CD8-positive, alpha-beta memory T cell (primary cell): ENCODE measurements around the gene VTI1A. TPM values are rescaled to one million over a fixed set of nuclear protein-coding genes. Genes with fewer than 3 reads are reported as not detected.

Experiments
- CTCF ChIA-PET: fragments of 350-600 bp; sonication (Branson Sonifier 250); formaldehyde crosslinking; loops from one replicate; lab custom pipeline; 2021; ENCODE audit warnings: antibody characterized with exemption; lab: Charles Lee
- POLR2A ChIA-PET: fragments of 350-600 bp; sonication (Branson Sonifier 250); formaldehyde crosslinking; loops from one replicate; lab custom pipeline; 2021; ENCODE audit warnings: antibody characterized with exemption; lab: Charles Lee
- DNase-seq, 5 donors: peaks; one replicate each; pipeline versions ENCODE4 v3.0.0 to v3.0.0-alpha.2; 2020 to 2022; ENCODE audit warnings: mixed read lengths in 1 of 5
- H3K27ac ChIP-seq: one replicate; pipeline ENCODE4 v1.7.0; 2013; ENCODE audit warnings: low read depth, mild to moderate bottlenecking, low read length, moderate library complexity
- H3K27me3 ChIP-seq: 2 replicates; pipeline ENCODE4 v1.7.0; 2013; ENCODE audit warnings: low read length, mild to moderate bottlenecking; ENCODE audit not compliant: insufficient read depth, poor library complexity, severe bottlenecking
- H3K36me3 ChIP-seq: 2 replicates; pipeline ENCODE4 v1.7.0; 2013; ENCODE audit warnings: mild to moderate bottlenecking, low read length, moderate library complexity; ENCODE audit not compliant: insufficient read depth
- H3K4me1 ChIP-seq: 2 replicates; pipeline ENCODE4 v1.7.0; 2013; ENCODE audit warnings: mild to moderate bottlenecking, low read length, moderate library complexity; ENCODE audit not compliant: insufficient read depth
- H3K4me3 ChIP-seq: 2 replicates; pipeline ENCODE4 v1.7.0; 2013; ENCODE audit warnings: mild to moderate bottlenecking, low read length
- H3K9me3 ChIP-seq: 2 replicates; pipeline ENCODE4 v1.7.0; 2013; ENCODE audit warnings: mild to moderate bottlenecking, low read length
- H3K27ac Mint-ChIP-seq, 8 donors: one replicate each; pipeline ENCODE4 v1.8.0; 2020 to 2021; ENCODE audit warnings: mixed read lengths in 8 of 8, mild to moderate bottlenecking in 6 of 8, inconsistent platforms in 3 of 8, moderate library complexity in 3 of 8
- H3K27me3 Mint-ChIP-seq, 2 donors: one replicate each; pipeline ENCODE4 v1.8.0; 2020 to 2021; ENCODE audit warnings: mixed read lengths in 2 of 2, mild to moderate bottlenecking in 1 of 2, moderate library complexity in 1 of 2
- H3K36me3 Mint-ChIP-seq, 3 donors: one replicate each; pipeline ENCODE4 v1.8.0; 2020 to 2021; ENCODE audit warnings: mixed read lengths in 3 of 3, inconsistent platforms in 1 of 3, mild to moderate bottlenecking in 1 of 3
- H3K4me1 Mint-ChIP-seq, 3 donors: one replicate each; pipeline ENCODE4 v1.8.0; 2020 to 2021; ENCODE audit warnings: mixed read lengths in 3 of 3, inconsistent platforms in 1 of 3, mild to moderate bottlenecking in 1 of 3
- H3K4me3 Mint-ChIP-seq, 7 donors: one replicate each; pipeline ENCODE4 v1.8.0; 2020 to 2021; ENCODE audit warnings: mixed read lengths in 7 of 7, mild to moderate bottlenecking in 6 of 7, moderate library complexity in 4 of 7, inconsistent platforms in 2 of 7
- H3K9me3 Mint-ChIP-seq, 5 donors: one replicate each; pipeline ENCODE4 v1.8.0; 2020 to 2022; ENCODE audit warnings: mixed read lengths in 5 of 5, mild to moderate bottlenecking in 3 of 5, moderate library complexity in 2 of 5, inconsistent platforms in 1 of 5
- polyA plus RNA-seq: library from polyadenylated mRNA; unstranded; fragments of 300-500 nt; fragmentation: Illumina TruSeq; gene quantifications from one replicate; pipeline ENCODE4 v1.2.3, GENCODE V29; 2021
- total RNA-seq, 2 experiments: library from RNA; stranded (reverse); gene quantifications; one replicate each; pipeline ENCODE4 v1.2.3, GENCODE V29; 2021

The VTI1A gene
- total and polyA plus RNA-seq, 3 experiments from 2014 or later, result 28.1 to 40.1 (median 38.2) TPM

DNA sequence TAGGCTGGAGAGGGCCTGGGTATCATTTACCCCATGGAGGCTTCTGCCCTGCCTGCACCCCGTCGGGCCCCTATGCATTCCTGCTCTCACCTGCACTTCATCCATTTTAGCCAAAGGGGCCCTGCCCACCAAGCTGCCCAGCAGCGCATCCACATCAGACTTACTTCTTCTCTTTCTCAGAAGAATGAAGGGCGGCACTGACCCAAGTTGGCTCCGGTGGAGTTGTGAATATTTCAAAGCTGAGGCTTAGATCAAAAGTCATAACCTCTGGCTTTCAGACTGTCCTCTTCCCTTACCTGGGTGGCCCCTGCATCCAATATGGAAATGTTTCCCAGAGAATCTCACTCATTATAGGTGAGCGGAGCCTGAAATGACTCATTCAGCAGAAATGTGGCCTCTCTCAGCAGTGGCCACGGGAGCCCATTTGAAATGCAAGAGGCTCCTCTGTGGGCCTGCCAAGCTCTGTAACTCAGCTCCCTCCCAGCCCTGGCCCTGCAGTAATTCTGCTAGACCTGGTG lies 385.4 kb downstream of the VTI1A start:
- H3K36me3 ChIP-seq, result no peaks in the 10 kb centered on the region
- Mint-ChIP-seq H3K27me3 (no peaks in the 10 kb centered on the region), H3K9me3 (no peaks in the 10 kb centered on the region), H3K27ac (no peak overlapping the region), H3K4me3 (no peak overlapping the region), H3K4me1 (no peaks in the 10 kb centered on the region), H3K36me3 (peaks cover 1 to 8% (median 7%) of the 10 kb centered on the region in 3 donors)
- DNase-seq, result no peak
- CTCF ChIA-PET, result no interaction called here
- H3K27me3 ChIP-seq, result no peaks in the 10 kb centered on the region
- H3K9me3 ChIP-seq, result no peaks in the 10 kb centered on the region
- POLR2A ChIA-PET, result no interaction called here
- H3K27ac ChIP-seq, result no peak overlapping the region
- H3K4me3 ChIP-seq, result no peak overlapping the region
- H3K4me1 ChIP-seq, result no peaks in the 10 kb centered on the region

DNA sequence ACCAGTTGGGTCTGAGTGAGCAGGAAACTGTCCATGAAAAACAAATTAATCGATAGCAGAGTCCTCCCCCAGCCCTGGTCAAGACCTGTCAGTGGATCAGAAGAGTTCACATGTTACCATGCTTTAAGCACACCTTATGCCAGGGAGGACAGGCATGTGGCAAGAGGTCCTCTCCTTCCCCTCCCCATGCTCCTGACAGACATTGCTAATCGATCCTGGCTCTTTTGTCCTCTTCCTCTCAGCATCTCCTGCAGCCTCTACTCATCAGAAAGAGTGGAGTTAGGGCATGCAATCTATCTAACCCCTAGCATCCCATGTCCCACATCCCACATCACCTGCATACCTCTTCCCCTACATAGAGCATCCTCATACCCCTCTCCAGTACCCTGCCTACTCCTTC lies 385.9 kb downstream of the VTI1A start:
- no peaks in the 10 kb centered on the region for H3K4me1 Mint-ChIP-seq
- H3K36me3 ChIP-seq, result no peaks in the 10 kb centered on the region
- no peaks in the 10 kb centered on the region for H3K27me3 Mint-ChIP-seq
- H3K9me3 ChIP-seq, result no peaks in the 10 kb centered on the region
- no peaks in the 10 kb centered on the region for H3K27me3 ChIP-seq
- DNase-seq, result no peak
- no peak overlapping the region for H3K4me3 ChIP-seq
- CTCF ChIA-PET, result no interaction called here
- H3K4me1 ChIP-seq, result no peaks in the 10 kb centered on the region
- H3K9me3 Mint-ChIP-seq, result no peaks in the 10 kb centered on the region
- H3K36me3 Mint-ChIP-seq, result peaks cover 1 to 12% (median 7%) of the 10 kb centered on the region in 3 donors
- no peak overlapping the region for H3K27ac Mint-ChIP-seq
- POLR2A ChIA-PET, result no interaction called here
- no peak overlapping the region for H3K27ac ChIP-seq
- no peak overlapping the region for H3K4me3 Mint-ChIP-seq

DNA sequence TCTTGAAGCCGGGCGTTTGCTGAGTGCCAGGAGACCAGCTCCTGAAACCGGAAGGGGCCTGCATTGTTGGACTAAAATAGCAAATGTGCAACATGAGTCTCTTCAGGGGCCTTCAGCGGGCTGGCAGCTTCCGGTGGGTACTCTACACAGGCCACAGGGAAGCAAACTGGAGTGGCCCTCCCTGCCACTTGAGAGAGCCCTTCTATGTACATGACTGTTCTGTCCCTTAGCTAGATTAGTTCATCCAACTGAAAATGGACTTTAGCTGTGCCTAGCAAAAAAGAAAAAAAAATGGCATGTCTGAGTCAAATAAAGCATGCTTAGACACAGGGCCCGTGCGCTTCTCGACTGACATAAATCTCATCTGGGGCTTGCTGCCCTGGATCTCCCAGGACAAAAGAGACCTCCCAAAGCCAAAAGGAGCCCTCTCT lies 387.8 kb downstream of the VTI1A start:
- H3K9me3 Mint-ChIP-seq, result peaks cover 0 to 3% (median 2%) of the 10 kb centered on the region in 5 donors
- H3K4me1 Mint-ChIP-seq, result no peaks in the 10 kb centered on the region
- H3K36me3 Mint-ChIP-seq, result peaks cover 1 to 12% (median 9%) of the 10 kb centered on the region in 3 donors
- DNase-seq, result no peak
- H3K27ac Mint-ChIP-seq, result no peak overlapping the region
- ChIA-PET POLR2A (no interaction called here), CTCF (no interaction called here)
- no peaks in the 10 kb centered on the region for H3K4me1 ChIP-seq
- no peaks in the 10 kb centered on the region for H3K27me3 Mint-ChIP-seq
- H3K4me3 ChIP-seq, result no peak overlapping the region
- H3K27ac ChIP-seq, result no peak overlapping the region
- no peak overlapping the region for H3K4me3 Mint-ChIP-seq
- no peaks in the 10 kb centered on the region for H3K27me3 ChIP-seq
- H3K9me3 ChIP-seq, result no peaks in the 10 kb centered on the region
- H3K36me3 ChIP-seq, result no peaks in the 10 kb centered on the region

DNA sequence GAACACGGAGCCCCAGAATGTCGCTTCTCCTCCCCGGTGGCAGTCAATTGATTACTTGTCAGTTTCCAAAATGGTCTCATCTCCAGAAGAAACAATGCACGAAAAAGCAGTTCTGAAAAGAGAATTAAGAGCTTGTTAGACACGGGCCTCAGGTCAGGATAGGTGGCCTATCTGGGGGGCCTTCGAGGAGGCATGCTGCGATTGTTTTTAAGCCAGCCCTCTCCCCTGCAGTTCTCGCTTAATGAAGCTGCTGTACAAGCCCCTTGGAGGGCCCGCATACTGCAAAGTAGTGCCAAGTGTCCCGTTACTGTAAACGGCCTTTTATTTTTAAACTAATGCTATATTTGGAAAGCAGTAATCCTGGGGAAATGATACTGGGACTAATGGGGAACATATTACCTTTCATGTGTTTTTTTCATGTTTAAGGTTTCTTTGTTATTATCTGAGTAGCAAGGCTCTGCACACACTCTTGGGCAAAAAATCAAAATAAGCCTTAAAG lies 388.3 kb downstream of the VTI1A start:
- H3K27ac ChIP-seq, result no peak overlapping the region
- Mint-ChIP-seq H3K9me3 (peaks cover 0 to 6% (median 5%) of the 10 kb centered on the region in 5 donors), H3K27ac (no peak overlapping the region), H3K4me1 (no peaks in the 10 kb centered on the region), H3K27me3 (peaks cover 0 to 4% of the 10 kb centered on the region in 2 donors), H3K4me3 (no peak overlapping the region), H3K36me3 (peaks cover 1 to 16% (median 8%) of the 10 kb centered on the region in 3 donors)
- ChIA-PET CTCF (no interaction called here), POLR2A (no interaction called here)
- H3K4me3 ChIP-seq, result no peak overlapping the region
- no peaks in the 10 kb centered on the region for H3K36me3 ChIP-seq
- H3K4me1 ChIP-seq, result no peaks in the 10 kb centered on the region
- no peak for DNase-seq
- H3K9me3 ChIP-seq, result no peaks in the 10 kb centered on the region
- no peaks in the 10 kb centered on the region for H3K27me3 ChIP-seq

DNA sequence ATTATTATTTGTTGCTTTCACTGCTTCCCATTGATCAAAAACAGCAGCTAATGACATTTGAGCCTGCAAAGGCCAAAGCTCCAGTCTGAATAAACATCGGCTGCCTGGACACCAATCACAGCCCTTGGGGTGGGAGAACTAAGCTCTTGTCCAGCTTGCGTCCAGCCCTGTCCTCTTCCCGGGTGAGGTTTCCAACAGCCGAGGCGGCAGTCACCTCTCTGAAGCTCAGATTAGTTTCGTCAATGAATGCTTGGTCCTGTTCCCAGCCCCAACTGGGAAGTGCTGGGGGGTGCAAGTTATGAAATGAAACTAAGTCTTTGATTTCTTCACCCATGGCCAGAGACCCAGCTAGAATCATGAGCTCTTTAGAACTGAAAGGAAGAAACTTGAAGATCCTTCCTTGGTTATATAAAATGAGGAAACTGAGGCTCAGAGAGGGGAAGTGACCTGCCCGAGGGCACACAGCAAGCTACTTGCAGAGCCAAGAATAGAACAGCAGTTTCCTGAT lies 389.0 kb downstream of the VTI1A start:
- Histone ChIP-seq H3K4me3 (no peak overlapping the region), H3K27me3 (no peaks in the 10 kb centered on the region), H3K9me3 (no peaks in the 10 kb centered on the region), H3K4me1 (no peaks in the 10 kb centered on the region), H3K36me3 (no peaks in the 10 kb centered on the region), H3K27ac (no peak overlapping the region)
- H3K27me3 Mint-ChIP-seq, result peaks cover 0 to 6% of the 10 kb centered on the region in 2 donors
- H3K4me3 Mint-ChIP-seq, result no peak overlapping the region
- ChIA-PET CTCF (no interaction called here), POLR2A (no interaction called here)
- H3K4me1 Mint-ChIP-seq, result no peaks in the 10 kb centered on the region
- peaks cover 0 to 10% (median 8%) of the 10 kb centered on the region in 5 donors for H3K9me3 Mint-ChIP-seq
- DNase-seq, result no peak
- H3K27ac Mint-ChIP-seq, result no peak overlapping the region
- H3K36me3 Mint-ChIP-seq, result peaks cover 1 to 21% (median 5%) of the 10 kb centered on the region in 3 donors

DNA sequence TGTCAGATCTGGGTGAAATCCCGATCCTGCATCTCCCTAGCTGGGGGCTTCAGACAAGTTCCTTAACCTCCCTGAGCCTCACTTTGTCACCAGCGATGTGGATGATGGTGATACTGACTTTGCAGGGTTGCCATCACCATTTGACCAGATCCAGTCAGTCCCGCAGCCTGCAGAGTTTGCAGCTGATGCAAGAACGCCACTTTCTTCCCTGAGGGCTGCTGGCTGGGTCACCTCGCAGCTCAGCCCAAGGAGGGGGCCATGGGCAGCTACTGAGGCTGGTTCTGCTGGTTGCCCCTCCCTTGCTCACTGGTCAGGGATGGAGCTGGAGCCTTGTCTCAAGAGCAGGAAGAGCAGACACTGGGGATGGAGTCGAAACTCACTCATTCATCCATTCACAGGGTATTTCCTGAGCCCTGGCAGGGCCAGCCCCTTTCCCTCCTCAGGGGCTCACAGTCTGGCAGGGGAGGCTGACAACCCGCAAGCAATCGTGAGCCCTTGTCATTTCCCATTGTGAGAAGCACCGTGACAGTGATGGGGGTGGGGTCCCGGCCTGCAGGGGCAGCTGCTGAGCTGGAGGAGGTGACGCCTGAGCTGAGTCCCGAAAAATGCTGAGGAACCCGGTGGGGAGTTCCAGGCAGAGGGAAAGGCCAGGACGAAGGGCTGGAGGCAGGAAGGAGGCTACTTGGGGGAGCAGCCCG lies 391.9 kb downstream of the VTI1A start:
- no peaks in the 10 kb centered on the region for H3K27me3 ChIP-seq
- Mint-ChIP-seq H3K27ac (no peak overlapping the region), H3K4me1 (no peaks in the 10 kb centered on the region), H3K27me3 (peaks cover 0 to 6% of the 10 kb centered on the region in 2 donors), H3K4me3 (no peak overlapping the region), H3K36me3 (peaks cover 0 to 14% (median 1%) of the 10 kb centered on the region in 3 donors), H3K9me3 (peaks cover 0 to 12% (median 8%) of the 10 kb centered on the region in 5 donors)
- ChIA-PET CTCF (interaction anchor here (0.9 to 1.0 kb wide), 2 partner anchors 9 kb away, joined by 3 read pairs; no protein-coding TSS in a partner anchor), POLR2A (no interaction called here)
- H3K36me3 ChIP-seq, result no peaks in the 10 kb centered on the region
- no peak overlapping the region for H3K27ac ChIP-seq
- H3K9me3 ChIP-seq, result no peaks in the 10 kb centered on the region
- no peaks in the 10 kb centered on the region for H3K4me1 ChIP-seq
- DNase-seq, result no peak
- no peak overlapping the region for H3K4me3 ChIP-seq

DNA sequence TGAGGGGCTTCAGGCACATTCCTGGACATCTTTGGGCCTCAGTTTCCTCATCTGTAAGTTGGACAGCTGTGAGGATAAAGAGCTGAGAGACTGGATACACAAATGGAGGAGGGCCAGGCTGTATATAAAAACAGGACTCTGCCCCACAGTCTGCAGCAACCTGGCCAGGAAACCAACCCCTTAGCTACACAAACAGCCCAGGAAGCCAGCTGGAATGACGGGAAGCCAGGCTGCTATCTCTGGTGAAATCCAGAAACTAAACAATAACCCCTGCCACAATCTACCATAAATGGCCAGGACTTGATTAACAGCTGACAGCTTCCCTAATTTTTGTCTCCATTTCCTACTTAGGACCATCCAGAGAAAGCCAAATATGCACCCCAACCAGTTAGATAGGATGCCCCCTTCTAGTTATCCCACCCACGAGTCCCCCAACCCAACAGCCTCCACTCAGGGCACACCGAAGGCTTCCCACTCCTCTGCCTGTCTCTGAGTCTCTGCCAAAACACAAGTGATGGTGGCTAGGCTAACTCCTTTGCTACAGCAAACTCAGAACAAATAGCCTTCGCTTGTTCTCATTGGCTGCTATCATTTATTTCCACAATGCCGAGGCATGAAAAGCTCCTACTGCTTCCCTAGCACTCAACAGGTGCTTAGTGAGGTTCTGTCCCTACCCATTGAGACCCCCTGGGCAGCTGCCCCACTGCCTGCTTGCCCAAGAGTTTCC lies 393.1 kb downstream of the VTI1A start:
- Mint-ChIP-seq H3K27ac (no peak overlapping the region), H3K36me3 (peaks cover 0 to 21% (median 1%) of the 10 kb centered on the region in 3 donors), H3K9me3 (peaks cover 4 to 12% (median 10%) of the 10 kb centered on the region in 5 donors), H3K4me3 (no peak overlapping the region), H3K4me1 (no peaks in the 10 kb centered on the region), H3K27me3 (peaks cover 0 to 6% of the 10 kb centered on the region in 2 donors)
- H3K36me3 ChIP-seq, result no peaks in the 10 kb centered on the region
- no peak for DNase-seq
- ChIA-PET POLR2A (no interaction called here), CTCF (interaction anchor here (0.9 kb wide), 1 partner anchor 10 kb away, joined by 3 read pairs; no protein-coding TSS in a partner anchor)
- H3K27me3 ChIP-seq, result no peaks in the 10 kb centered on the region
- H3K4me3 ChIP-seq, result no peak overlapping the region
- no peaks in the 10 kb centered on the region for H3K4me1 ChIP-seq
- H3K27ac ChIP-seq, result no peak overlapping the region
- no peaks in the 10 kb centered on the region for H3K9me3 ChIP-seq

DNA sequence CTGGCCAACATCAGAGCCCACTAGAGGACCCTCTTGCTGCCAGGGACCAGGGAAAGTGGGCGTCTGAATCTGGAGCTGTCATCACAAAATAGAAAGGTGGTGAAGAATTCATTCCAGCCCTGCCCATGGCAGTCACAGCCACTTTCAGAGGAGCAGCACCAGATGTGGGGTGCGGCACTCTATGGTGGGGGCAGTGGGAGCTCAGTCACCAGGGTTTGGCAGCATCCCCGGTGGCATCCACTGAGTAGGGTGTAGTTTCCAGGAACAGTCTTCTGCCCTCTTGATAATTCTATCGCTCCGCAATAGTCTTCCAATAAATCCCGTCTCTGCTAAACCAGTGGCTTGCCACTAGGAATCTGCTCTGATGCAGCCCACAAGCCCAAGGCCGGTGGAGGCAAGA lies 394.5 kb downstream of the VTI1A start:
- Mint-ChIP-seq H3K27me3 (peaks cover 0 to 6% of the 10 kb centered on the region in 2 donors), H3K36me3 (peaks cover 0 to 26% (median 1%) of the 10 kb centered on the region in 3 donors), H3K4me3 (no peak overlapping the region), H3K9me3 (peaks cover 9 to 19% (median 11%) of the 10 kb centered on the region in 5 donors), H3K27ac (no peak overlapping the region), H3K4me1 (no peaks in the 10 kb centered on the region)
- Histone ChIP-seq H3K27ac (no peak overlapping the region), H3K9me3 (no peaks in the 10 kb centered on the region), H3K4me1 (no peaks in the 10 kb centered on the region), H3K27me3 (no peaks in the 10 kb centered on the region), H3K36me3 (no peaks in the 10 kb centered on the region), H3K4me3 (no peak overlapping the region)
- ChIA-PET CTCF (no interaction called here), POLR2A (no interaction called here)
- DNase-seq, result no peak
